Parathyroid adenoma (tissue), 2 donors: ENCODE measurements around the gene PCYOX1L.
A peak's percentile ranks its signal among the peaks of the same experiment; 100 is the strongest.

Experiments
- H2AFZ ChIP-seq: fragments of 300-600 bp; sonication (generic); one replicate; pipeline ENCODE4 v1.7.0; 2017; ENCODE audit warnings: antibody characterized with exemption, mild to moderate bottlenecking
- H3K27ac ChIP-seq: fragments of 300-600 bp; sonication (generic); one replicate; pipeline ENCODE4 v1.7.0; 2017
- H3K27me3 ChIP-seq: fragments of 300-600 bp; sonication (generic); one replicate; pipeline ENCODE4 v1.7.0; 2017; ENCODE audit warnings: low read length; ENCODE audit not compliant: control insufficient read depth, insufficient read depth
- H3K36me3 ChIP-seq: fragments of 300-600 bp; sonication (generic); one replicate; pipeline ENCODE4 v1.7.0; 2017; ENCODE audit warnings: low read length; ENCODE audit not compliant: control insufficient read depth, insufficient read depth
- H3K4me1 ChIP-seq: fragments of 300-600 bp; sonication (generic); one replicate; pipeline ENCODE4 v1.7.0; 2017; ENCODE audit warnings: control low read depth
- H3K4me2 ChIP-seq: fragments of 300-600 bp; sonication (generic); one replicate; pipeline ENCODE4 v1.7.0; 2017; ENCODE audit warnings: low read length
- H3K4me3 ChIP-seq: fragments of 300-600 bp; sonication (generic); one replicate; pipeline ENCODE4 v1.7.0; 2017; ENCODE audit warnings: low read depth, low read length
- H3K79me2 ChIP-seq: fragments of 300-600 bp; sonication (generic); one replicate; pipeline ENCODE4 v1.7.0; 2017; ENCODE audit warnings: control low read depth
- H3K9ac ChIP-seq: fragments of 300-600 bp; sonication (generic); one replicate; pipeline ENCODE4 v1.7.0; 2017; ENCODE audit warnings: mild to moderate bottlenecking
- H3K9me3 ChIP-seq: fragments of 300-600 bp; sonication (generic); one replicate; pipeline ENCODE4 v1.7.0; 2017; ENCODE audit warnings: low read length; ENCODE audit not compliant: control insufficient read depth
- CTCF ChIP-seq: fragments of 300-600 bp; sonication (generic); IDR thresholded peaks from one replicate; pipeline ENCODE4 v1.7.0; 2017; ENCODE audit warnings: antibody characterized with exemption, mild to moderate bottlenecking
- donor health status: primary hyperparathyroidism.

PCYOX1L gene

GRCh38 chr5:149379818-149380374, 22.1 kb downstream of the PCYOX1L start:
- H3K4me2 ChIP-seq = no peak overlapping the region
- H2AFZ ChIP-seq = no peak overlapping the region
- no peaks in the 10 kb centered on the region for H3K27me3 ChIP-seq
- H3K9me3 ChIP-seq = no peaks in the 10 kb centered on the region
- no peak for TF ChIP-seq CTCF
- H3K27ac ChIP-seq = no peak overlapping the region
- H3K9ac ChIP-seq = no peak overlapping the region
- H3K36me3 ChIP-seq = no peaks in the 10 kb centered on the region
- no peaks in the 10 kb centered on the region for H3K79me2 ChIP-seq
- H3K4me3 ChIP-seq = no peak overlapping the region
- H3K4me1 ChIP-seq = no peaks in the 10 kb centered on the region

GRCh38 chr5:149380466-149381121, 22.7 kb downstream of the PCYOX1L start:
- no peak for TF ChIP-seq CTCF
- H3K4me3 ChIP-seq = no peak overlapping the region
- no peak overlapping the region for H3K27ac ChIP-seq
- H3K9me3 ChIP-seq = no peaks in the 10 kb centered on the region
- H3K4me1 ChIP-seq = no peaks in the 10 kb centered on the region
- no peak overlapping the region for H3K9ac ChIP-seq
- H3K4me2 ChIP-seq = no peak overlapping the region
- H3K36me3 ChIP-seq = no peaks in the 10 kb centered on the region
- H3K79me2 ChIP-seq = no peaks in the 10 kb centered on the region
- H2AFZ ChIP-seq = no peak overlapping the region
- no peaks in the 10 kb centered on the region for H3K27me3 ChIP-seq

- Histone ChIP-seq H3K4me2 (no peak overlapping the region), H3K4me3 (no peak overlapping the region), H3K9me3 (no peaks in the 10 kb centered on the region), H3K36me3 (no peaks in the 10 kb centered on the region), H3K4me1 (no peaks in the 10 kb centered on the region), H3K79me2 (no peaks in the 10 kb centered on the region), H3K9ac (no peak overlapping the region), H2AFZ (peak overlapping the region; percentile 4), H3K27ac (no peak overlapping the region), H3K27me3 (no peaks in the 10 kb centered on the region)
- TF ChIP-seq CTCF = no peak
Observed at GRCh38 chr5:149381261-149381985, 23.6 kb downstream of the PCYOX1L start.

GRCh38 chr5:149381986-149382338, 24.1 kb downstream of the PCYOX1L start:
- Histone ChIP-seq H3K27me3 (no peaks in the 10 kb centered on the region), H3K4me2 (no peak overlapping the region), H3K4me1 (no peaks in the 10 kb centered on the region), H3K36me3 (no peaks in the 10 kb centered on the region), H3K9me3 (no peaks in the 10 kb centered on the region), H2AFZ (peak overlapping the region; percentile 4), H3K4me3 (no peak overlapping the region), H3K27ac (no peak overlapping the region), H3K79me2 (no peaks in the 10 kb centered on the region), H3K9ac (no peak overlapping the region)
- peak; percentile 90 for TF ChIP-seq CTCF
